Endothelial cell of umbilical vein (primary cell): ENCODE data around the gene TRPM1. TPM values are rescaled to one million over a fixed set of nuclear protein-coding genes. Genes with fewer than 3 reads are reported as not detected.

ENCODE experiments used
- BruUV-seq: library from RNA; stranded (reverse); fragments of 400-500 nt; replicated peaks from 2 replicates; lab custom pipeline; 2021; lab: Mats Ljungman, UMichigan
- CTCF ChIA-PET: fragments of 300-600, 350-600 bp; sonication (Branson Sonifier 250); formaldehyde crosslinking; loops from one replicate; lab custom pipeline; 2021; ENCODE audit warnings: antibody characterized with exemption, inconsistent platforms; lab: Charles Lee
- POLR2A ChIA-PET: fragments of 300-600, 350-600 bp; sonication (Branson Sonifier 250); formaldehyde crosslinking; loops from one replicate; lab custom pipeline; 2021; ENCODE audit warnings: antibody characterized with exemption, inconsistent platforms; lab: Charles Lee
- DNase-seq: peaks from one replicate; pipeline ENCODE4 v3.0.0-alpha.2; 2011; ENCODE audit warnings: low read depth, low spot score
- FAIRE-seq: peaks from 2 replicates; lab custom pipeline; 2011; peaks lifted over from hg19 to GRCh38; lab: Jason Lieb, UNC
- H2AFZ ChIP-seq: 2 replicates; pipeline ENCODE4 v1.6.0; 2012; ENCODE audit warnings: low read depth, low read length, control low read depth, inconsistent platforms
- H3K27ac ChIP-seq: 2 replicates; pipeline ENCODE4 v1.5.1; 2011; ENCODE audit warnings: low read depth, mild to moderate bottlenecking, control low read depth, low read length, moderate library complexity; ENCODE audit not compliant: insufficient read depth
- H3K27me3 ChIP-seq, 2 experiments: 2 replicates each; pipeline versions ENCODE4 v1.6.0 to v1.6.1; 2011; ENCODE audit warnings: low read length in 2 of 2, mixed read lengths in 1 of 2; ENCODE audit not compliant: control insufficient read depth in 2 of 2, insufficient read depth in 2 of 2
- H3K36me3 ChIP-seq, 2 experiments: 2 replicates in 1 of 2; 3 replicates in 1 of 2; pipeline ENCODE4 v1.5.1; 2011; ENCODE audit warnings: low read length in 2 of 2, mild to moderate bottlenecking in 1 of 2, moderate library complexity in 1 of 2; ENCODE audit not compliant: control insufficient read depth in 2 of 2, insufficient read depth in 2 of 2; ENCODE audit errors: extremely low read depth in 1 of 2
- H3K4me1 ChIP-seq: 3 replicates; pipeline ENCODE4 v1.5.1; 2011; ENCODE audit warnings: mild to moderate bottlenecking, low read length; ENCODE audit not compliant: control insufficient read depth, insufficient read depth; ENCODE audit errors: extremely low read depth
- H3K4me2 ChIP-seq: 2 replicates; pipeline ENCODE4 v1.6.1; 2011; ENCODE audit warnings: low read length, control low read depth, mixed read lengths; ENCODE audit not compliant: insufficient read depth
- H3K4me3 ChIP-seq, 3 experiments: fragments of 200-600 bp in 1 of 3; sonication (generic), shearing (Covaris generic) in 1 of 3; replicated peaks in 1 of 3; 2 replicates each; pipeline ENCODE4 v1.5.1; 2011 to 2016; ENCODE audit warnings: control low read depth in 3 of 3, low read length in 3 of 3, mild to moderate bottlenecking in 2 of 3, inconsistent platforms in 1 of 3, low read depth in 1 of 3, moderate library complexity in 1 of 3; ENCODE audit not compliant: insufficient read depth in 1 of 3
- H3K79me2 ChIP-seq: 2 replicates; pipeline ENCODE4 v1.6.0; 2012; ENCODE audit warnings: low read length, inconsistent platforms; ENCODE audit not compliant: control insufficient read depth, insufficient read depth
- H3K9ac ChIP-seq: replicated peaks from 2 replicates; pipeline ENCODE3; 2011; ENCODE audit warnings: low read length, control low read depth; ENCODE audit not compliant: insufficient read depth; ENCODE audit errors: extremely low read depth
- H3K9me1 ChIP-seq: replicated peaks from 3 replicates; pipeline ENCODE4 v1.6.0; 2011; ENCODE audit warnings: mild to moderate bottlenecking, low read length; ENCODE audit not compliant: control insufficient read depth, insufficient read depth; ENCODE audit errors: extremely low read depth
- H3K9me3 ChIP-seq: replicated peaks from 2 replicates; pipeline ENCODE4 v1.5.1; 2012; ENCODE audit warnings: low read length, inconsistent platforms; ENCODE audit not compliant: control insufficient read depth, insufficient read depth
- H4K20me1 ChIP-seq: replicated peaks from 2 replicates; pipeline ENCODE3; 2011; ENCODE audit warnings: mild to moderate bottlenecking, low read length; ENCODE audit not compliant: control insufficient read depth, insufficient read depth; ENCODE audit errors: extremely low read depth
- EZH2 ChIP-seq: IDR thresholded peaks from 2 replicates; pipeline ENCODE4 v1.6.1; 2012; ENCODE audit warnings: borderline replicate concordance, low read depth, mild to moderate bottlenecking, moderate library complexity, low read length, inconsistent platforms; ENCODE audit not compliant: severe bottlenecking
- FOS ChIP-seq: IDR thresholded peaks from 2 replicates; pipeline ENCODE4 v1.6.1; 2011; ENCODE audit warnings: mild to moderate bottlenecking, low read length, moderate library complexity, borderline replicate concordance; ENCODE audit not compliant: insufficient read depth
- GATA2 ChIP-seq: IDR thresholded peaks from 2 replicates; pipeline ENCODE4 v1.7.0; 2011; ENCODE audit warnings: low read depth, mild to moderate bottlenecking, moderate library complexity, mixed read lengths, low read length; ENCODE audit not compliant: insufficient read length, insufficient read depth
- JUN ChIP-seq: IDR thresholded peaks from 2 replicates; pipeline ENCODE4 v1.6.1; 2011; ENCODE audit warnings: borderline replicate concordance, low read depth; ENCODE audit not compliant: insufficient read length, insufficient read depth
- MAX ChIP-seq: IDR thresholded peaks from 2 replicates; pipeline ENCODE4 v1.6.1; 2011; ENCODE audit not compliant: insufficient read depth, insufficient read length
- MYC ChIP-seq: IDR thresholded peaks from one replicate; pipeline ENCODE4 v1.6.1; 2011; ENCODE audit warnings: mild to moderate bottlenecking, low read depth, low read length
- POLR2A ChIP-seq: IDR thresholded peaks from 2 replicates; pipeline ENCODE4 v1.6.1; 2012; ENCODE audit warnings: low read depth, mild to moderate bottlenecking, control low read depth, low read length
- POLR2AphosphoS5 ChIP-seq: IDR thresholded peaks from 2 replicates; pipeline ENCODE4 v1.6.1; 2012; ENCODE audit warnings: low read depth, mild to moderate bottlenecking, control low read depth, low read length, moderate library complexity; ENCODE audit not compliant: insufficient read depth
- dilution Hi-C: fragments of 300-500 bp; cut with MboI; formaldehyde crosslinking; loops from one replicate; pipeline ENCODE4 v1.15.0; 2019; ENCODE audit warnings: low sequenced_read_pairs; ENCODE audit not compliant: extremely low pct_ligation_motif_present
- intact Hi-C: fragments of 100-400 bp; cut with micrococcal nuclease; formaldehyde crosslinking; loops from one replicate; pipeline ENCODE4 v1.10.0; 2022
- polyA plus RNA-seq, 4 experiments: library from polyadenylated mRNA; depleted of rRNA in 3 of 4; stranded (reverse) in 3 of 4; unstranded in 1 of 4; fragments of >200 nt; gene quantifications; 2 replicates each; pipeline versions ENCODE4 v1.2.1 to v1.2.3, GENCODE V29; 2011 to 2012; ENCODE audit warnings: missing spikeins in 1 of 4
- total RNA-seq: library from RNA; stranded (reverse); gene quantifications from 2 replicates; pipeline ENCODE4 v1.2.3, GENCODE V29; 2021
- TF ChIP-seq, protein P1 (sequence below), 2 donors: IDR thresholded peaks; 1 replicate in 1 of 2; 2 replicates in 1 of 2; pipeline ENCODE4 v1.5.1; 2011; ENCODE audit warnings: low read length in 2 of 2, mild to moderate bottlenecking in 2 of 2, moderate library complexity in 2 of 2, control low read depth in 1 of 2, inconsistent platforms in 1 of 2, low read depth in 1 of 2; ENCODE audit not compliant: insufficient read depth in 1 of 2; ENCODE audit errors: extremely low read depth in 1 of 2

Gene TRPM1
- total and polyA plus RNA-seq, 2 donors (not counting 3 experiments of a cell fraction or from before 2014, with no cell fraction given), result 0.19 TPM; not detected in 1

GRCh38 chr15:31131853-31132375, 30.4 kb upstream of the TRPM1 start:
- Histone ChIP-seq H3K4me3 (no peak overlapping the region), H3K4me2 (no peak overlapping the region), H3K27me3 (peaks cover 0 to 7% of the 10 kb centered on the region in 2 experiments), H3K9ac (no peak overlapping the region), H4K20me1 (no peaks in the 10 kb centered on the region), H3K27ac (no peak overlapping the region), H3K36me3 (no peaks in the 10 kb centered on the region), H3K9me3 (no peaks in the 10 kb centered on the region), H3K79me2 (no peaks in the 10 kb centered on the region), H3K4me1 (peaks cover 4% of the 10 kb centered on the region), H2AFZ (no peak overlapping the region), H3K9me1 (no peaks in the 10 kb centered on the region)
- ChIA-PET POLR2A (interaction anchor here (0.6 kb wide), 1 partner anchor 140 kb away, joined by 3 read pairs; the partner anchor contains the start of gene MTMR10), CTCF (no interaction called here)
- TF ChIP-seq FOS (no peak), POLR2AphosphoS5 (no peak), GATA2 (no peak), MAX (no peak), EZH2 (no peak), JUN (no peak), MYC (no peak), POLR2A (no peak)
- TF ChIP-seq, protein P1, sequence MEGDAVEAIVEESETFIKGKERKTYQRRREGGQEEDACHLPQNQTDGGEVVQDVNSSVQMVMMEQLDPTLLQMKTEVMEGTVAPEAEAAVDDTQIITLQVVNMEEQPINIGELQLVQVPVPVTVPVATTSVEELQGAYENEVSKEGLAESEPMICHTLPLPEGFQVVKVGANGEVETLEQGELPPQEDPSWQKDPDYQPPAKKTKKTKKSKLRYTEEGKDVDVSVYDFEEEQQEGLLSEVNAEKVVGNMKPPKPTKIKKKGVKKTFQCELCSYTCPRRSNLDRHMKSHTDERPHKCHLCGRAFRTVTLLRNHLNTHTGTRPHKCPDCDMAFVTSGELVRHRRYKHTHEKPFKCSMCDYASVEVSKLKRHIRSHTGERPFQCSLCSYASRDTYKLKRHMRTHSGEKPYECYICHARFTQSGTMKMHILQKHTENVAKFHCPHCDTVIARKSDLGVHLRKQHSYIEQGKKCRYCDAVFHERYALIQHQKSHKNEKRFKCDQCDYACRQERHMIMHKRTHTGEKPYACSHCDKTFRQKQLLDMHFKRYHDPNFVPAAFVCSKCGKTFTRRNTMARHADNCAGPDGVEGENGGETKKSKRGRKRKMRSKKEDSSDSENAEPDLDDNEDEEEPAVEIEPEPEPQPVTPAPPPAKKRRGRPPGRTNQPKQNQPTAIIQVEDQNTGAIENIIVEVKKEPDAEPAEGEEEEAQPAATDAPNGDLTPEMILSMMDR (IDR thresholded peaks at IDR 0.05; ENCODE audit: extremely low read depth in 1 of 2, insufficient read depth in 1 of 2, low read depth in 1 of 2, low read length in 2 of 2), result no peak
- FAIRE-seq (no peak), DNase-seq (no peak)
- dilution Hi-C loops (no loop called here), intact Hi-C loops (no loop called here)
- BruUV-seq, result no TSS peak
